Mesenchymal stem cell (in vitro differentiated cells and primary cell): ENCODE data around the gene C17orf50.

Source experiments
- DNase-seq: peaks from one replicate; pipeline ENCODE4 v3.0.0-alpha.2; 2013
- H2AFZ ChIP-seq: one replicate; pipeline ENCODE4 v1.6.1; 2013; ENCODE audit warnings: low read depth, mild to moderate bottlenecking, control low read depth, inconsistent platforms, low read length, moderate library complexity
- H2AK5ac ChIP-seq: 2 replicates; pipeline ENCODE4 v1.6.1; 2013; ENCODE audit warnings: low read length, moderate library complexity, mild to moderate bottlenecking, inconsistent platforms; ENCODE audit not compliant: severe bottlenecking
- H2BK120ac ChIP-seq: one replicate; pipeline ENCODE4 v1.6.1; 2013; ENCODE audit warnings: low read depth, mild to moderate bottlenecking, inconsistent platforms, low read length, moderate library complexity
- H2BK12ac ChIP-seq, 2 experiments: one replicate each; pipeline ENCODE4 v1.6.1; 2013; ENCODE audit warnings: inconsistent platforms in 2 of 2, low read length in 2 of 2, mild to moderate bottlenecking in 2 of 2, moderate library complexity in 2 of 2, control low read depth in 1 of 2
- H2BK15ac ChIP-seq: one replicate; pipeline ENCODE4 v1.6.1; 2013; ENCODE audit warnings: mild to moderate bottlenecking, low read depth, inconsistent platforms; ENCODE audit not compliant: poor library complexity, severe bottlenecking
- H2BK5ac ChIP-seq: 2 replicates; pipeline ENCODE4 v1.6.1; 2013; ENCODE audit warnings: low read depth, mild to moderate bottlenecking, low read length, control low read depth, inconsistent platforms; ENCODE audit not compliant: poor library complexity, severe bottlenecking
- H3K14ac ChIP-seq, 2 experiments: one replicate each; pipeline ENCODE4 v1.6.1; 2013; ENCODE audit warnings: inconsistent platforms in 2 of 2, low read length in 2 of 2, control low read depth in 1 of 2, mild to moderate bottlenecking in 1 of 2, moderate library complexity in 1 of 2
- H3K18ac ChIP-seq, 2 experiments: one replicate each; pipeline ENCODE4 v1.6.1; 2013; ENCODE audit warnings: inconsistent platforms in 2 of 2, low read length in 2 of 2, control low read depth in 1 of 2, low read depth in 1 of 2, mild to moderate bottlenecking in 1 of 2
- H3K23ac ChIP-seq, 2 experiments: one replicate each; pipeline ENCODE4 v1.6.1; 2013; ENCODE audit warnings: inconsistent platforms in 2 of 2, low read length in 2 of 2, mild to moderate bottlenecking in 2 of 2, moderate library complexity in 2 of 2, control low read depth in 1 of 2
- H3K27ac ChIP-seq: 2 replicates; pipeline ENCODE4 v1.5.1; 2013; ENCODE audit warnings: mild to moderate bottlenecking, moderate library complexity, low read length, control low read depth, inconsistent platforms; ENCODE audit not compliant: poor library complexity, severe bottlenecking
- H3K27me3 ChIP-seq, 2 experiments: 2 replicates each; pipeline versions ENCODE4 v1.6.1 to v1.7.0; 2013; ENCODE audit warnings: low read length in 2 of 2, mild to moderate bottlenecking in 2 of 2, moderate library complexity in 2 of 2, control low read depth in 1 of 2, inconsistent platforms in 1 of 2; ENCODE audit not compliant: control insufficient read depth in 1 of 2, insufficient read depth in 1 of 2
- H3K36me3 ChIP-seq, 2 experiments: 2 replicates each; pipeline versions ENCODE4 v1.6.1 to v1.7.0; 2013; ENCODE audit warnings: low read length in 2 of 2, control low read depth in 1 of 2, inconsistent platforms in 1 of 2, low read depth in 1 of 2, mild to moderate bottlenecking in 1 of 2; ENCODE audit not compliant: insufficient read depth in 2 of 2, control insufficient read depth in 1 of 2
- H3K4ac ChIP-seq, 2 experiments: one replicate each; pipeline ENCODE4 v1.6.1; 2013; ENCODE audit warnings: inconsistent platforms in 2 of 2, low read length in 2 of 2, mild to moderate bottlenecking in 2 of 2, moderate library complexity in 2 of 2, control low read depth in 1 of 2, low read depth in 1 of 2
- H3K4me1 ChIP-seq: 2 replicates; pipeline ENCODE4 v1.6.1; 2013; ENCODE audit warnings: low read depth, low read length, control low read depth; ENCODE audit not compliant: control insufficient read depth, insufficient read depth
- H3K4me2 ChIP-seq: 2 replicates; pipeline ENCODE4 v1.6.1; 2013; ENCODE audit warnings: low read length, mild to moderate bottlenecking, inconsistent platforms; ENCODE audit not compliant: poor library complexity, severe bottlenecking
- H3K4me3 ChIP-seq, 2 experiments: 2 replicates each; pipeline versions ENCODE4 v1.5.1 to v1.7.0; 2013; ENCODE audit warnings: low read length in 2 of 2, mild to moderate bottlenecking in 2 of 2, control low read depth in 1 of 2, low read depth in 1 of 2; ENCODE audit not compliant: insufficient read depth in 1 of 2
- H3K79me1 ChIP-seq: replicated peaks from 2 replicates; pipeline ENCODE4 v1.6.1; 2013; ENCODE audit warnings: mild to moderate bottlenecking, control low read depth, low read length, inconsistent platforms; ENCODE audit not compliant: poor library complexity, severe bottlenecking
- H3K9ac ChIP-seq: 2 replicates; pipeline ENCODE4 v1.7.0; 2013; ENCODE audit warnings: mild to moderate bottlenecking, low read length, moderate library complexity
- H3K9me3 ChIP-seq: 2 replicates; pipeline ENCODE4 v1.7.0; 2013; ENCODE audit warnings: mild to moderate bottlenecking, low read length; ENCODE audit not compliant: control insufficient read depth
- H4K8ac ChIP-seq: one replicate; pipeline ENCODE4 v1.6.1; 2013; ENCODE audit warnings: inconsistent platforms, mild to moderate bottlenecking, low read length, moderate library complexity
- H4K91ac ChIP-seq: one replicate; pipeline ENCODE4 v1.6.1; 2013; ENCODE audit warnings: mild to moderate bottlenecking, low read length, inconsistent platforms
- WGBS: methylation state at CpG from one replicate; pipeline ENCODE4 v1.1.7; 2013; ENCODE audit warnings: mixed read lengths; 5-methylcytosine and 5-hydroxymethylcytosine counted together

C17orf50 gene

GRCh38 chr17:35742496-35742895, 18.2 kb upstream of the C17orf50 start:
- no peak overlapping the region for H2BK15ac ChIP-seq
- 91% methylated on average over 7 of the region's 7 CpGs for WGBS
- H2AFZ ChIP-seq, result no peak overlapping the region
- H3K4ac ChIP-seq, result no peak overlapping the region
- H2BK120ac ChIP-seq, result no peak overlapping the region
- DNase-seq, result no peak
- H3K79me1 ChIP-seq, result no peaks in the 10 kb centered on the region
- H3K9me3 ChIP-seq, result no peaks in the 10 kb centered on the region
- H3K4me3 ChIP-seq, result no peak overlapping the region
- no peak overlapping the region for H4K8ac ChIP-seq
- H3K27me3 ChIP-seq, result peaks cover 69 to 94% of the 10 kb centered on the region in 2 experiments
- H3K9ac ChIP-seq, result no peak overlapping the region
- H3K23ac ChIP-seq, result no peak overlapping the region
- H2BK12ac ChIP-seq, result no peak overlapping the region
- no peak overlapping the region for H3K14ac ChIP-seq
- no peak overlapping the region for H3K27ac ChIP-seq
- no peaks in the 10 kb centered on the region for H3K36me3 ChIP-seq
- no peak overlapping the region for H4K91ac ChIP-seq
- H3K4me2 ChIP-seq, result no peak overlapping the region
- H3K18ac ChIP-seq, result no peak overlapping the region
- H2AK5ac ChIP-seq, result no peak overlapping the region
- H3K4me1 ChIP-seq, result peaks cover 5% of the 10 kb centered on the region
- no peak overlapping the region for H2BK5ac ChIP-seq

- H3K23ac ChIP-seq, result no peak overlapping the region
- no peak overlapping the region for H4K91ac ChIP-seq
- no peaks in the 10 kb centered on the region for H3K36me3 ChIP-seq
- no peak overlapping the region for H3K4me2 ChIP-seq
- H3K27ac ChIP-seq, result no peak overlapping the region
- H2BK12ac ChIP-seq, result no peak overlapping the region
- no peak overlapping the region for H3K14ac ChIP-seq
- H3K9me3 ChIP-seq, result no peaks in the 10 kb centered on the region
- H3K4me1 ChIP-seq, result peaks cover 5% of the 10 kb centered on the region
- H2BK15ac ChIP-seq, result no peak overlapping the region
- H2AFZ ChIP-seq, result no peak overlapping the region
- H2BK5ac ChIP-seq, result no peak overlapping the region
- H4K8ac ChIP-seq, result no peak overlapping the region
- H2AK5ac ChIP-seq, result no peak overlapping the region
- H3K27me3 ChIP-seq, result peaks cover 72 to 95% of the 10 kb centered on the region in 2 experiments
- no peaks in the 10 kb centered on the region for H3K79me1 ChIP-seq
- no peak for DNase-seq
- H2BK120ac ChIP-seq, result no peak overlapping the region
- no peak overlapping the region for H3K18ac ChIP-seq
- 88% methylated on average over 7 of the region's 7 CpGs for WGBS
- H3K4me3 ChIP-seq, result no peak overlapping the region
- H3K4ac ChIP-seq, result no peak overlapping the region
- no peak overlapping the region for H3K9ac ChIP-seq
Observed at GRCh38 chr17:35742896-35743477, 17.7 kb upstream of the C17orf50 start.

GRCh38 chr17:35743626-35744328, 16.9 kb upstream of the C17orf50 start:
- no peaks in the 10 kb centered on the region for H3K36me3 ChIP-seq
- H3K9ac ChIP-seq, result no peak overlapping the region
- no peak overlapping the region for H3K23ac ChIP-seq
- no peak overlapping the region for H2BK12ac ChIP-seq
- no peak overlapping the region for H4K91ac ChIP-seq
- H2AFZ ChIP-seq, result no peak overlapping the region
- H3K27ac ChIP-seq, result no peak overlapping the region
- no peak overlapping the region for H3K4ac ChIP-seq
- H3K9me3 ChIP-seq, result no peaks in the 10 kb centered on the region
- no peak overlapping the region for H2AK5ac ChIP-seq
- H3K4me1 ChIP-seq, result peaks cover 5% of the 10 kb centered on the region
- H3K27me3 ChIP-seq, result peaks cover 77 to 95% of the 10 kb centered on the region in 2 experiments
- no peak overlapping the region for H2BK5ac ChIP-seq
- H3K14ac ChIP-seq, result no peak overlapping the region
- DNase-seq, result peak; percentile 52
- no peak overlapping the region for H3K18ac ChIP-seq
- H3K79me1 ChIP-seq, result no peaks in the 10 kb centered on the region
- H3K4me2 ChIP-seq, result no peak overlapping the region
- H2BK120ac ChIP-seq, result no peak overlapping the region
- no peak overlapping the region for H4K8ac ChIP-seq
- no peak overlapping the region for H3K4me3 ChIP-seq
- no peak overlapping the region for H2BK15ac ChIP-seq
- 69% methylated on average over 3 of the region's 7 CpGs for WGBS

- Histone ChIP-seq H2AFZ (no peak overlapping the region), H3K4me3 (no peak overlapping the region), H3K9me3 (no peaks in the 10 kb centered on the region), H4K8ac (no peak overlapping the region), H3K27me3 (peaks cover 77 to 95% of the 10 kb centered on the region in 2 experiments), H2BK5ac (no peak overlapping the region), H3K36me3 (no peaks in the 10 kb centered on the region), H3K14ac (no peak overlapping the region), H3K4me1 (peaks cover 6% of the 10 kb centered on the region), H3K9ac (no peak overlapping the region), H3K23ac (no peak overlapping the region), H3K4me2 (no peak overlapping the region), H3K18ac (no peak overlapping the region), H4K91ac (no peak overlapping the region), H2BK15ac (no peak overlapping the region), H3K4ac (no peak overlapping the region), H2AK5ac (no peak overlapping the region), H2BK120ac (no peak overlapping the region), H3K27ac (no peak overlapping the region), H2BK12ac (no peak overlapping the region), H3K79me1 (no peaks in the 10 kb centered on the region)
- 90% methylated on average over 7 of the region's 8 CpGs for WGBS
- DNase-seq, result no peak
Observed at GRCh38 chr17:35744830-35745229, 15.9 kb upstream of the C17orf50 start.
